Pancreas (tissue), 10 donors: Measurements from ENCODE around the gene CCDC14. TPM values are rescaled to one million over a fixed set of nuclear protein-coding genes. Genes with fewer than 3 reads are reported as not detected.
"Not testable (repeated sequence)": the region's sequence is repeated elsewhere in the genome, so short reads cannot be mapped to it uniquely, and the experiment has no call there.

Experiments
- ATAC-seq, 4 donors: fragments of 200-7000 bp; cut with Tn5 transposase; one replicate each; pipeline versions ENCODE4 v1.8.0 to v1.9.1; 2020; ENCODE audit warnings: mild to moderate bottlenecking in 4 of 4, moderate library complexity in 4 of 4
- DNase-seq, 6 donors: peaks; one replicate each; pipeline ENCODE4 v3.0.0-alpha.2; 2020
- FAIRE-seq: peaks from 2 replicates; lab custom pipeline; 2012; peaks lifted over from hg19 to GRCh38; lab: Jason Lieb, UNC
- H3K27ac ChIP-seq, 4 donors: fragments of 200-600 bp; sonication (generic); 1 replicate in 3 of 4; 2 replicates in 1 of 4; pipeline versions ENCODE4 v1.5.0 to v1.8.0; 2020
- H3K27me3 ChIP-seq, 4 donors: fragments of 200-600 bp; one replicate each; pipeline ENCODE4 v1.8.0; 2021
- H3K36me3 ChIP-seq, 3 donors: fragments of 200-600 bp; sonication (generic) in 1 of 3; one replicate each; pipeline versions ENCODE4 v1.5.0 to v1.8.0; 2020 to 2021
- H3K4me1 ChIP-seq, 3 donors: fragments of 200-600 bp; one replicate each; pipeline ENCODE4 v1.8.0; 2021
- H3K4me3 ChIP-seq, 4 donors: fragments of 200-600 bp; sonication (generic) in 2 of 4; one replicate each; pipeline versions ENCODE4 v1.5.0 to v1.8.0; 2020 to 2021
- H3K9me3 ChIP-seq, 4 donors: fragments of 200-600 bp; one replicate each; pipeline ENCODE4 v1.8.0; 2021
- WGBS, 2 donors: extraction: QIAGEN DNeasy Blood & Tissue Kit; methylation state at CpG; one replicate each; pipeline ENCODE4 v1.1.7; 2013; 5-methylcytosine and 5-hydroxymethylcytosine counted together
- intact Hi-C, 3 donors: fragments of 100-400 bp; cut with DNase I; formaldehyde crosslinking; loops; one replicate each; pipeline versions ENCODE4 v1.11.1 to v1.14.2; 2022
- polyA plus RNA-seq, 2 donors: library from polyadenylated mRNA; stranded (reverse); fragments of 200-250 nt; gene quantifications; one replicate each; pipeline ENCODE4 v1.2.3, GENCODE V29; 2013
- total RNA-seq, 6 donors: library from RNA; stranded (reverse); fragmentation: NEBNext Ultra II Directional in 4 of 6; extraction: Animal tissue kit (Norgen Biotek cat#: 25700) in 4 of 6; gene quantifications; one replicate each; pipeline versions ENCODE4 v1.2.1 to v1.2.4, GENCODE V29; 2021 to 2023
- TF ChIP-seq, protein P1 (sequence below), 4 donors: fragments of 200-600 bp; sonication (generic) in 3 of 4; IDR thresholded peaks; one replicate each; pipeline versions ENCODE4 v1.5.0 to v1.8.0; 2021; ENCODE audit warnings: antibody characterized with exemption in 4 of 4
- donor health status: healthy with polysubstance abuse.
- donor health status: DM: no; HTN: no; CAD: no; lungs with moderate emphysema.
- donor health status: DM: no; HTN: no; CAD: no.
- donor health status: control.
- donor health status: control.
- donor health status: Bipolar disorder and iron deficiency.
- donor health status: DM: yes; HTN: yes; CAD: no.
- donor health status: DM: no; HTN: no; CAD: no.
- donor health status: DM: no; HTN: no; CAD: no.
- donor health status: DM: yes; HTN: yes; CAD: no.

CCDC14 gene
- total and polyA plus RNA-seq, 8 donors: 6.7 to 30.7 (median 11.5) TPM

DNA sequence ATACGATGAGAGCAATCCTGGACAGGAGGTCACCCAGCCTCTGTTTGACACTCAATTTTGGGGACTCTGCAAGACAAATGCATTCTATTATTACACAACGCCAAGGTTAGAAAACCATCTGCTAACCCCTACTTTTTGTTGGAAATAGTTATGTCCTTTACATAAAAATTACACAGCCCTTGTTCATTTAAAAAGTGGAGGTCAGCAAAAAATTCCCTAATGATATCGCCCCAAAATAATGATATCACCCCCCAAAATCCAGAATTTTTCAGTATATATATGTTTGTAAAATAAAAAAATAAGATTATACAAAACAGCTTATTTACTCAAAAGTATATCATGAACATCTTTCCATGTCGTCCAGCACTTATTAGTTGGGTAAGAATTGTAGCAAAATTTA is 19.5 kb upstream of the CCDC14 start:
- no peaks in the 10 kb centered on the region for H3K36me3 ChIP-seq
- TF ChIP-seq, protein P1, sequence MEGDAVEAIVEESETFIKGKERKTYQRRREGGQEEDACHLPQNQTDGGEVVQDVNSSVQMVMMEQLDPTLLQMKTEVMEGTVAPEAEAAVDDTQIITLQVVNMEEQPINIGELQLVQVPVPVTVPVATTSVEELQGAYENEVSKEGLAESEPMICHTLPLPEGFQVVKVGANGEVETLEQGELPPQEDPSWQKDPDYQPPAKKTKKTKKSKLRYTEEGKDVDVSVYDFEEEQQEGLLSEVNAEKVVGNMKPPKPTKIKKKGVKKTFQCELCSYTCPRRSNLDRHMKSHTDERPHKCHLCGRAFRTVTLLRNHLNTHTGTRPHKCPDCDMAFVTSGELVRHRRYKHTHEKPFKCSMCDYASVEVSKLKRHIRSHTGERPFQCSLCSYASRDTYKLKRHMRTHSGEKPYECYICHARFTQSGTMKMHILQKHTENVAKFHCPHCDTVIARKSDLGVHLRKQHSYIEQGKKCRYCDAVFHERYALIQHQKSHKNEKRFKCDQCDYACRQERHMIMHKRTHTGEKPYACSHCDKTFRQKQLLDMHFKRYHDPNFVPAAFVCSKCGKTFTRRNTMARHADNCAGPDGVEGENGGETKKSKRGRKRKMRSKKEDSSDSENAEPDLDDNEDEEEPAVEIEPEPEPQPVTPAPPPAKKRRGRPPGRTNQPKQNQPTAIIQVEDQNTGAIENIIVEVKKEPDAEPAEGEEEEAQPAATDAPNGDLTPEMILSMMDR (IDR thresholded peaks at IDR 0.05): no peak
- ATAC-seq: no peak
- WGBS, 2 donors: 48 to 61% methylated on average over 4 of the region's 4 CpGs
- H3K27ac ChIP-seq: no peak overlapping the region
- H3K9me3 ChIP-seq: no peaks in the 10 kb centered on the region
- intact Hi-C loops: loop anchor here in 1 of 3 donors (10.0 kb wide), 1 partner anchor 236 kb away; no protein-coding TSS in a partner anchor
- no peaks in the 10 kb centered on the region for H3K4me1 ChIP-seq
- DNase-seq: no peak
- FAIRE-seq: no peak
- H3K27me3 ChIP-seq: peaks cover 0 to 8% (median 0%) of the 10 kb centered on the region in 4 donors
- no peak overlapping the region for H3K4me3 ChIP-seq

DNA sequence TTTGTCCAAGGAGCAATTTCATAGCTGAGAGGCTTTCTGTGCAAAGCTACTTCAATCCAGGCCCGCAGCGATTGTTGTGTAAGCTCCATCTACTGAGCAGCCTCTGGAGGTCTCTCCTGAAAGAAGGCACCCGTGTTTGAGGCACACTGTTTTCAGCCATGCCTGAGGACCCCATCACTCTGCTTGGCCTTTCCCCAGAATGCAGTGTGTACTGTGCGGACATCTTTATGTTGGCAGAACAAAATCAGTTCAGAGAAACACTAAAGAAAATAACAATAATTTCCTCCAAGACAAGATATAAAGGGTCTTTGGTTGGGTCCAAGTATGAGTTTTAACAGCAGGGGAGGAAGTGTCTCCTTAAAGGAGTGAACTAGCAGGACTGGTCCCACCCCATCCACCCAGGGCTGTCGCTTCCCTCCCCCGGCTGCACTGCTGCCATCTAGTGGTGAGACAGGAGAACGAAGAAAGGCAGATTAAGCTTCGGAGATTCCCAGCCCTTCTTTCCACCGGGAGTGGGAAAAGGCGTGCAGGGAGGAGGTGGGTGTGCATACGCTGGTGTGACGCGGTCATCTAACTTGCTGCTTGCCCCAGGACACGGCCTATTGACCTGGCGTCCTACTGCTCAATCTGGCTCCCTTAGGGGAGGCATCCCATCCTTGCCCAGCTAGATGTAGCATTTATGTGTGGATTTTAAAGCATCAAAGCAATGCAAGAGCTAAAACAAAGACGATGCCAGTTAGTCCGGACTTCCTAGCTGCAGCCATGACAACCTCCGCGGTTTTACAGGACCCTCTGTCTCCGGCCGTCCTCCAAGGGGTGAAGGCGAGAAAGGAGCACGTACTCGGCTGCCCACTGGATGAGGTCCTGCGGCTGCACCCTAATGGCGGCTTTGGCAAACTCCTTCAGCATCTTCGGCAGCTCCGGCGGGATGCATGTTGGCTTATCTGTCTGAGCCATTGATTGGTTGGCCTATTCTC is 18.8 kb upstream of the CCDC14 start:
- WGBS, 2 donors: 8 to 10% methylated on average over 23 to 27 of the region's 29 CpGs
- H3K27ac ChIP-seq, H3K36me3 ChIP-seq, H3K9me3 ChIP-seq, H3K27me3 ChIP-seq, H3K4me1 ChIP-seq, FAIRE-seq, H3K4me3 ChIP-seq: not testable (repeated sequence)
- TF ChIP-seq, protein P1 (IDR thresholded peaks at IDR 0.05): peak; percentile 69 to 78 (median 72)
- ATAC-seq (peak; percentile 90 to 98 (median 96)), DNase-seq (peak in 3 of 6 donors; percentile 20 to 51 (median 41))
- intact Hi-C loops: loop anchor here in 1 of 3 donors (10.0 kb wide), 1 partner anchor 235 kb away; no protein-coding TSS in a partner anchor

DNA sequence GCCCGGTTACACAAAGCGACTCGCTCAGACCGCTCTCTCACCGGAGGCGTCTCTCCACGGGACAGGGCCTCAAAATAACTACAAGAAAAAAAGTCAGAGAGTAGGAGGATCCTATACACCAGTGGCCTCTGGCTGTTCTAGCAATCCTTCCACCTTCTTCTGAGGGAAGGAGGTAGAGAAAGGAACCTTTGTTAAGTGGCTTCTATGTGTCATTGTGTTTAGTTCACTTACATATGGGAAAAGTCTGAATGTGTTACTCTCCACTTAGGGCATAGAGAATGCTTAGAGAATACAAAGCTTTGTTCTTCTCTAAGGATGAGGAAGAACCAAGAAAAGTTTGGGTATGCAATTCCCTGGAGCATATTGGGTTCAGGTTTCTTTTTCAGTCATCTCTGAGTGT is 15.9 kb upstream of the CCDC14 start:
- intact Hi-C loops, FAIRE-seq, H3K4me3 ChIP-seq, H3K9me3 ChIP-seq, H3K36me3 ChIP-seq, ATAC-seq, H3K4me1 ChIP-seq, H3K27ac ChIP-seq, DNase-seq, H3K27me3 ChIP-seq: not testable (repeated sequence)
- 61 to 67% methylated on average over 7 of the region's 7 CpGs for WGBS, 2 donors

DNA sequence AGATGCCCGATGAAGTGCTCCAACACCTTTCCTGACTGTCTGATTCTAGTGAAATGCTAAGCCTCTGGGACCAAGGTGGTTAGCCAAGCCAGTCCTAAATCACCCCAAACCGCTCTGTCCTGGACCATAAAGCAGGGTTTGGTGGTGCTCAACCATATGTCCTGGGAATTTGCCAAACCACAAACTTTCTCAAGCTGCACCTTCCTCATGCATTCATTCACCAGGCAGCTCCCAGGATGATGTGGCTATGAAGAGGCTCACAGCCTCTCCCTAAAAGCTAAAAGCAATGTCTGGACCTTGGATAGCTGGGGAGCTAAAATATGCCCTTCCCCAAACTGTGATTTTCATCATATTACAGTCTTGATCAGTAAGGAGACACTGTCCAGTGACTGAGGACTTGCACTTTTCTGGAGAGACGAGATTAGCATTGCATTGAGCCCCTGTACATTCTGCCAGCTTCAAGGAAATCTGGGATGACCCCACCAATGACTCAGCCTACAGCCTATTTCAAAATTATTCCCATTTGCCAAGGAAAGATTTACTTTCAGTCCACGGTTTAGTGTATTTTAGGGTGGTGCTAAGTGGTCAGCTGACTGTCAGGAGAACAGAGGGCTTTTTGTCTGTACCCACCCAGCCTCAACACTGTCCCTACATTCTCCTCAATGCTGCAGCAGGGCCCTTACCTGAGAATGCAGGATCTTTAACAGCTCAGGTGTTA is 15.3 kb upstream of the CCDC14 start:
- H3K4me3 ChIP-seq, FAIRE-seq, H3K27me3 ChIP-seq, intact Hi-C loops, H3K36me3 ChIP-seq, H3K4me1 ChIP-seq, DNase-seq, H3K27ac ChIP-seq, H3K9me3 ChIP-seq: not testable (repeated sequence)
- WGBS, 2 donors: 66 to 70% methylated on average over 4 of the region's 4 CpGs
- peak in 3 of 4 donors; percentile 28 to 40 (median 35) for ATAC-seq

DNA sequence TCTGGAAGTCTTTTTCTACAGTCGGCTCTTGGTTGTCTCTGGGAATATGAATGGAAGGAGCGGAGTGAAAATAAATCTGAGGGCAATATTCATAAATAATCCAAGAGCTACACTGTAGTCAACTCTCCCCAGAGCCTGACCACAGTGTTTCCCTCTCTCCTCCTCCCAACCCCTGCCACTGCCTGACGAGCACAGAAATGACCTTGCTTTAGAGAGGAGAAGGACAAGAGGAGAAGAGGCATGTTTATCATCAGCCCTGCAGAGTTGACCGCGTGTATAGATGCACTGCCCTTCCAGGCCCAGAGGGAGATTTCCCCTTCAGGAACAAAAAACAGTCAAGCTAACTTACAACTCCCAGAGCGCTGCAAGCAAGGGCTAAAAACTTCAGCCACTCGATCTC is 14.0 kb upstream of the CCDC14 start:
- ATAC-seq, H3K27ac ChIP-seq, H3K9me3 ChIP-seq, H3K36me3 ChIP-seq, H3K4me3 ChIP-seq, intact Hi-C loops, H3K4me1 ChIP-seq, DNase-seq, FAIRE-seq, H3K27me3 ChIP-seq: not testable (repeated sequence)
- WGBS, 2 donors: 69 to 80% methylated on average over 4 to 5 of the region's 7 CpGs

DNA sequence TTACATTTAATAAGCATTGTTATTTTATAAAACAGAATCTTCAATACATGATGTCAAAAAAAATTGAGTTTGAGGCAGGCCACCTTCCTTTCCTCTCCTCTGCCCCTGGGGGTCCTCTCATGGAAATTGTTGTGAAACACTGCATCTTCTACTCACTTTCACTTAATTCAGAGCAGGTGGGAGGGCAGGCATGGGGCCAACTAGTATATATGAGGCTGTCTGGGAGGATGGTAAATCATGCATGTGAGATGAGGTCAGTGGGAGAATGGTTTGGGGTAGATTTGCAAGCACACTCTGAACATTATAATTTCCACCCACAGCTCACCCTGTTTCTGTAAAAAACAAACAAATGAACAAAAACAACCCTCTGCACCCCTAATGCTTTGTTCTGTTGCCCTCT is 10.4 kb upstream of the CCDC14 start:
- DNase-seq (no peak), ATAC-seq (no peak), FAIRE-seq (no peak)
- H3K4me1 ChIP-seq: no peaks in the 10 kb centered on the region
- no peaks in the 10 kb centered on the region for H3K27me3 ChIP-seq
- TF ChIP-seq, protein P1 (IDR thresholded peaks at IDR 0.05): no peak
- H3K9me3 ChIP-seq: no peaks in the 10 kb centered on the region
- no peak overlapping the region for H3K27ac ChIP-seq
- H3K36me3 ChIP-seq: no peaks in the 10 kb centered on the region
- no peak overlapping the region for H3K4me3 ChIP-seq
- intact Hi-C loops: no loop called here

DNA sequence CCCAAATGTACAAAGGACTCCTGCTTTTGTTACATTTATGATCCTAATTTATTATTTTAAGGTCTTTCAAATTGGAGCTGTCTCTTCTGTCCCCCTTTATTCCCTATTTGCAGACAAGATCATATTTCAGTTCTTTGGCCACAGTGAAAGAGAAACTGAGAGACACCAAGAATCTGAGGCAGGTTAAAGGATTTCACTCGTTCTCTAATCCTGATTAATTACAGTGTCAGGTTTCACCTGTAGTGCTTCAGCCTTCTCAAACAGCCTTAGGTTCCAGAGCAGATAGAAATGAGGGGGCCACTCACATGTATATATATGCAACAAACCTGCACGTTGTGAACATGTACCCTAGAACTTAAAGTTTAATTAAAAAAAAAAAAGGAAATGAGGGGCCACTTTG is 6.2 kb upstream of the CCDC14 start:
- H3K4me1 ChIP-seq, H3K27ac ChIP-seq, H3K4me3 ChIP-seq, FAIRE-seq, ATAC-seq, H3K36me3 ChIP-seq, H3K27me3 ChIP-seq, H3K9me3 ChIP-seq, intact Hi-C loops, DNase-seq: not testable (repeated sequence)
- whole genome bisulfite sequencing, 2 donors: 20 to 27% methylated on average over 2 of the region's 2 CpGs

DNA sequence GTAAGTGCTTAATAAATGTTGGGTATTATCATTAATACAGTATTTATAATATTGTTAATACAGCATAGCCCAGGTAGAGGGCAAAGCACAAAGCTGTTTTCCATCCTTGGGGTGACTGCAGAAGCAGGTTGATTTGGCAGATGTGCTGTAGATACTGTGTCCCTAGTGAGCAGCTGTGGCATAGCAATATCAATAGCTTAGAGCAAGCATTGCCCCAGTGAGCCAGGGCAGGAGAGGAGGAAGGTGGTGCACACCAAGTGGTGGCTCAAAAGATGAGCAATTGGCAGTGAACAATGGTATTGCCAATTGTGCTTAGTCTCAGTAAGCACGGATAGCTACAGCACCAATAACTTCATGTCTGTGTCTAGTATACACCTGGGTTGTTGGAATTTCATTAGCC is 5.8 kb upstream of the CCDC14 start:
- not testable (repeated sequence) for ATAC-seq, FAIRE-seq
- WGBS, 2 donors: 44 to 55% methylated on average over 1 of the region's 1 CpG

DNA sequence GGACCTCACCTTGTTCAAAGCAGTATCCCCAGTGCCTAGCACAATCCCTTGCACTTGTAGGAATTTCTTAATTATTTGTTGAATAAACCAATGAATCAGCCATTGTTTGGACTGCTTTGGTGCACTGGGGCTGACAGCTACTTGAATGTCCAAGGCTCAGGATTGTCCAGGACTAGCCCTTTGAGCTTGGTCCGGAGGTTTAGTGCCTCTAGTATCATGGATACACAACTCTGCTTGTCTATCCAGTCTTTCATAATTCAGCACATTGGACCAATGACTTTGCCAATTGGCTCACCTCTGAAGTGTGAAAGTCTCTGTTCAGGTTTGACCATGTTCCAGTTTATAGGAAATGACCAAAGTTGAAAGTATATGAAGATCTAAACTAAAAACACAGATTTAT is 3.8 kb upstream of the CCDC14 start:
- DNase-seq, H3K9me3 ChIP-seq, H3K4me1 ChIP-seq, intact Hi-C loops, H3K27me3 ChIP-seq, FAIRE-seq, ATAC-seq, H3K4me3 ChIP-seq, H3K36me3 ChIP-seq, H3K27ac ChIP-seq: not testable (repeated sequence)
- WGBS, 2 donors: 67 to 69% methylated on average over 1 of the region's 1 CpG

More for the DNA sequence above, 5.8 kb upstream of the CCDC14 start:
- intact Hi-C loops, H3K4me3 ChIP-seq, H3K9me3 ChIP-seq, DNase-seq, H3K36me3 ChIP-seq, H3K4me1 ChIP-seq, H3K27me3 ChIP-seq, H3K27ac ChIP-seq: not testable (repeated sequence)
